ENCODE results near the gene SUMO4.

- TF ChIP-seq EP300 (IDR thresholded peaks at IDR 0.05; ENCODE audit: borderline replicate concordance in 1 of 2, low read depth in 1 of 2, low read length in 1 of 2) = no peak
- no peak for TF ChIP-seq CTCF (IDR thresholded peaks at IDR 0.05)
- no peak for TF ChIP-seq MEF2A (IDR thresholded peaks at IDR 0.05; ENCODE audit: borderline replicate concordance, low read depth)
- no peak for TF ChIP-seq POLR2AphosphoS5 (IDR thresholded peaks at IDR 0.05; ENCODE audit: low read depth, low read length)
- TF ChIP-seq ZBTB33 (IDR thresholded peaks at IDR 0.05; ENCODE audit: borderline replicate concordance, low read depth) = no peak
- TF ChIP-seq RAD21 (IDR thresholded peaks at IDR 0.05; ENCODE audit: low read length) = no peak
- no peak for TF ChIP-seq FOSL2 (IDR thresholded peaks at IDR 0.05; ENCODE audit: borderline replicate concordance, low read depth)
- no peak for TF ChIP-seq REST (IDR thresholded peaks at IDR 0.05; ENCODE audit: low read depth, low read length)
- TF ChIP-seq YY1 (IDR thresholded peaks at IDR 0.05; ENCODE audit: low read depth) = no peak
These were observed 28.0 kb upstream of the SUMO4 start for GRCh38 chr6:149372062-149372461.
